ENCODE results near the gene EFCAB3. TPM values are rescaled to one million over a fixed set of nuclear protein-coding genes. Genes with fewer than 3 reads are reported as not detected.
A peak's percentile ranks its signal among the peaks of the same experiment; 100 is the strongest.
"Not testable (repeated sequence)": the region's sequence is repeated elsewhere in the genome, so short reads cannot be mapped to it uniquely, and the experiment has no call there.

Gene EFCAB3
- not detected for polyA plus RNA-seq (ENCODE audit: low read depth in 6 of 6)

DNA sequence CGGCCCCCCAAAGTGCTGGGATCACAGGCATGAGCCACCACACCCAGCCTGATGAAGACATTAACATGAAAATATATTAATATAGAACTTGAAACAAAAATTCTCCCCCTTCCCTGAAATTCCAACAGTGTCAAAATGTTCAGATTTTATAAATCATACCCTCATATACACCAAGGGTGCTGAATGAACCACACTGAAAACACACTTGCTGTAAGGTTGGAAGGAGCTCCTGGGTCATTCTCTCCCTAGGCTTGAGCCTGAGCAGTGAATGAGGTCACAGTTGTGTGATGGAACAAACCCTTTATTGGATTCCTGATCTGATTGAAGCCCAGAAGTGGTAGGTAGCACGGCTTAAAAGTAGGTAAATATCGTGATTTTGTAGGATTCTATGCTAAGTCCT is at the start of gene EFCAB3:
EFCAB3 (plus strand) TSS at position 301 of the 400 bp plus-strand sequence. CDS start 2,427 bp downstream, outside the sequence.
- no peak within 1 kb of the TSS for H3K27ac Mint-ChIP-seq
- peaks cover 5 to 23% (median 21%) of the 10 kb centered on the region in 3 donors for H3K27me3 Mint-ChIP-seq
- no peak within 1 kb of the TSS for H3K4me3 Mint-ChIP-seq
- H3K4me1 Mint-ChIP-seq: no peaks in the 10 kb centered on the region
- H3K9me3 Mint-ChIP-seq: peaks cover 0 to 5% (median 0%) of the 10 kb centered on the region in 7 donors
- no peaks in the 10 kb centered on the region for H3K36me3 Mint-ChIP-seq
- DNase-seq (no peak), ATAC-seq (ENCODE audit: low read depth in 2 of 2) (no peak)

DNA sequence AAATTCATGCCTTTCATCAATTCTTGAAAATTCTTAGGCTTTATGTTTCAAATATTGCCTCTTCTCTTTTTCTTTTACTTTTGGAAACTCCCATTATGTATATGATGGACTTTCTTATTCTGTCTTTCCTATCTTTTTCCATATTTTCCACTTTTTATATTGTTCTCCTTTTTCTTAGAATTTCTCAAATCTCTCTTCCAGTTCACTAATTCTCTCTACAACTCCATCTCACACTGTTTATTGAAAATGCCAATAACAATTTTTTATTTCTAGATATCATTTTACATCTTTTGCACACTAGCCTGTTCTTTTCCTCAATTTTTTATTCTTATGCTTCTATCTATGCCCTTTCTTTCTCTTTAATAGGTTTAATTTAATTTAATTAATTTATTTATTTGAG is 43.8 kb upstream of the EFCAB3 start:
- no peak overlapping the region for H3K4me3 Mint-ChIP-seq
- H3K9me3 Mint-ChIP-seq: peaks cover 12 to 38% (median 22%) of the 10 kb centered on the region in 7 donors
- no peaks in the 10 kb centered on the region for H3K4me1 Mint-ChIP-seq
- peaks cover 0 to 14% of the 10 kb centered on the region in 2 donors for H3K36me3 Mint-ChIP-seq
- peaks cover 0 to 16% (median 9%) of the 10 kb centered on the region in 3 donors for H3K27me3 Mint-ChIP-seq
- no peak for DNase-seq
- H3K27ac Mint-ChIP-seq: no peak overlapping the region
- no peak for ATAC-seq (ENCODE audit: low read depth in 2 of 2)

DNA sequence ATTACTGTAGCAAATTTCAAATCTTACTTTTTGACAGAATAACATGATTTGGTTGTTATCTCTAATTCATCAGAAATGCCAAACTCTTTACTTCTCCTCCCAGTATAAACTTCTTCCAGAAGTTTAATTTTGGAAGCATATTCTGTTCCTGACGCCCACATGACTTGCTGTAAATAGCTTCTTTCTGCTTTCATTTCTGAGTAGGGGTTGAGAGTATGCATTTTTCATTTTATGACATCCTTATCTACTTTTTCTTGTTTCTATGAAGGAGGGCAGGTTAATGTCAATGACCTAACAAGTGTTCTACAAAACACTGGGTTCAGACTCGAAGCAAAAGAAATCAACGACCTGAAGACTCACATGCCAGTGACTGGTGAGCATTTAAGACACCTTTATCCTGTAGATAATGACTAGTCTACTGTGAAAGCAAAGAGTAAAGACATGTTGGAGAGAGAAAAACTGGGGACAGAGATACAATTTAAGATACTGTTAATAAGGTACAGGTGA is 36.5 kb upstream of the EFCAB3 start:
- H3K27ac Mint-ChIP-seq: no peak overlapping the region
- ATAC-seq (ENCODE audit: low read depth in 2 of 2): no peak
- H3K4me3 Mint-ChIP-seq: no peak overlapping the region
- H3K27me3 Mint-ChIP-seq: peaks cover 34 to 40% (median 39%) of the 10 kb centered on the region in 3 donors
- no peaks in the 10 kb centered on the region for H3K4me1 Mint-ChIP-seq
- H3K9me3 Mint-ChIP-seq: peaks cover 0 to 8% (median 3%) of the 10 kb centered on the region in 7 donors
- no peak for DNase-seq
- no peaks in the 10 kb centered on the region for H3K36me3 Mint-ChIP-seq

DNA sequence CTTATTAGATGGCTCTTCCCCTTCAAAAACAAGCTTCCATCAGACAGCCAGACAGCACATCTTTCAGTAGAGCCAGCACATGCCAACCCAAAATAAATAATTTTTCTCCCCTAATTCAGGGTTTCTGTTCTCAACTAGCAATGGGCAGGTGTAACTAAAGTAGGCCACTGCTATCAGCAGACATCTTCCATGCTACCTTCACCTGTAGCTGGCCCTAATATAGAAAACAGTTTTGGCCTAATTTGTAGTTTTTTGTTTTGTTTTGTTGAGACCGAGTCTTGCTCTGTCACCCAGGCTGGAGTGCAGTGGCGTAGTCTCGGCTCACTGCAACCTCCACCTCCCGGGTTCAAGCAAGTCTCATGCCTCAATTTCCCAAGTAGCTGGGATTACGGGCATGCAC is 29.2 kb upstream of the EFCAB3 start:
- no peaks in the 10 kb centered on the region for H3K36me3 Mint-ChIP-seq

DNA sequence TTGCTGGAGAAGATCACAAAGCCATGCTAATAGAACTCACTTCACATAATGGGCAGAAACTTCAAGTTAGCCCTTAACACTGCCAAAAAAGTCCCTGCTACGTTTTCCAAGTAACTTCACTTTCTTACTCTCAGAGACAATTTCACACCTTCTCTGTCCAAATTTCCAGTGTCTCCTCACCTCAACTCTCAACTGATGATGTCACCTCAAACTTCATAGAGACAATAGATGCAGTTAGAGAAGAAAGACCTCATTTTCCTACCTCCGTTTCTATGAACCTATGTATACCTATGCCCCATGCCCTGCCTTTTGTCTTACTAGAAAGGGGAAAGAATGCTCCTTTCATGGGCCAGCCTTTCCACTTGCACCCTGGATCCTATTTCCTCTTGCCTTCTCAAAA is 14.2 kb upstream of the EFCAB3 start:
- Mint-ChIP-seq H3K27me3 (peaks cover 0 to 4% (median 4%) of the 10 kb centered on the region in 3 donors), H3K36me3 (no peaks in the 10 kb centered on the region), H3K4me3 (no peak overlapping the region), H3K4me1 (no peaks in the 10 kb centered on the region), H3K27ac (no peak overlapping the region), H3K9me3 (peaks cover 0 to 9% (median under 1%) of the 10 kb centered on the region in 7 donors)
- no peak for DNase-seq
- no peak for ATAC-seq (ENCODE audit: low read depth in 2 of 2)

More for the DNA sequence above, 29.2 kb upstream of the EFCAB3 start:
- DNase-seq: no peak
- H3K9me3 Mint-ChIP-seq: peaks cover 0 to 4% (median 0%) of the 10 kb centered on the region in 7 donors
- H3K4me1 Mint-ChIP-seq: no peaks in the 10 kb centered on the region
- no peak overlapping the region for H3K27ac Mint-ChIP-seq
- H3K27me3 Mint-ChIP-seq: peaks cover 48 to 55% (median 51%) of the 10 kb centered on the region in 3 donors
- ATAC-seq (ENCODE audit: low read depth in 2 of 2): no peak
- H3K4me3 Mint-ChIP-seq: no peak overlapping the region

DNA sequence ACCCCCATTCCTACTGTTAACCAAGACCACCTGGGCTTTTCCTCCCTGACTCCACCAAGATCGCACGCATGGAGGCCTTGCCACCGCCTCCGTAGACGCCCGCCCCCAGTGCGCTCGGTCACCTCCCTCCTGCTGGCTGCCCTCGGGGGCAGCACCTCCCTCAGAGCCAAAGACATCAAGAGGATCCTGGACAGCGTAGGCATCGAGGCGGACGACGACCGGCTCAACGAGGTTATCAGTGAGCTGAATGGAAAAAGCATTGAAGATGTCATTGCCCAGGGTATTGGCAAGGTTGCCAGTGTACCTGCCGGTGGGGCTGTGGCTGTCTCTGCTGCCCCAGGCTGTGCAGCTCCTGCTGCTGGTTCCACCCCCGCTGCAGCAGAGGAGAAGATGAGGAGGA is 1.2 kb downstream of the EFCAB3 start:
- Mint-ChIP-seq H3K27ac (no peak overlapping the region), H3K4me3 (no peak overlapping the region), H3K9me3 (peaks cover 0 to 5% (median 0%) of the 10 kb centered on the region in 7 donors), H3K36me3 (no peaks in the 10 kb centered on the region), H3K4me1 (no peaks in the 10 kb centered on the region), H3K27me3 (peaks cover 0 to 15% (median 12%) of the 10 kb centered on the region in 3 donors)
- DNase-seq (no peak), ATAC-seq (ENCODE audit: low read depth in 2 of 2) (no peak)

DNA sequence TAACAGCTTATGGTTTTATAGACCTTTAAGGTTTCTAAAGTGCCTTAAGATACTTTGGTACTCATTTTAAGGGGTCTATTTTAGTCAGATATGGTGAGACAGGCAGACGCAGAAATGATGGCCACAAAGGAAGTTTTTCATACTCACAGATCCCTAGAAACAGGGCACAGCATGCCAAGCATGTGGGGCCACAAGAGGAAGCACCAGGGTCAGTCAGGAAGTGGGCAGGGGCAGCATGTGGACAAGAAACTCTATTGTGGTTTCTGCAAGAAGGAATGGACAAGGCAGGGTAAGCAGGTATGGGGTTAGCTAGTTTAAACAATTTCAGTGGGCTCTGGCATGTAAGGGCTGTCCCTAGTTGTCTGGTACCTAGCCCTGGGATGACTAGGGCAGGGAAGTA is 8.5 kb downstream of the EFCAB3 start:
- Mint-ChIP-seq H3K4me1 (no peaks in the 10 kb centered on the region), H3K4me3 (no peak overlapping the region), H3K9me3 (no peaks in the 10 kb centered on the region), H3K27ac (peak overlapping the region in 1 of 6 donors; percentile 61), H3K27me3 (peaks cover 15 to 33% (median 16%) of the 10 kb centered on the region in 3 donors), H3K36me3 (no peaks in the 10 kb centered on the region)
- ATAC-seq (ENCODE audit: low read depth in 2 of 2) (no peak), DNase-seq (no peak)

DNA sequence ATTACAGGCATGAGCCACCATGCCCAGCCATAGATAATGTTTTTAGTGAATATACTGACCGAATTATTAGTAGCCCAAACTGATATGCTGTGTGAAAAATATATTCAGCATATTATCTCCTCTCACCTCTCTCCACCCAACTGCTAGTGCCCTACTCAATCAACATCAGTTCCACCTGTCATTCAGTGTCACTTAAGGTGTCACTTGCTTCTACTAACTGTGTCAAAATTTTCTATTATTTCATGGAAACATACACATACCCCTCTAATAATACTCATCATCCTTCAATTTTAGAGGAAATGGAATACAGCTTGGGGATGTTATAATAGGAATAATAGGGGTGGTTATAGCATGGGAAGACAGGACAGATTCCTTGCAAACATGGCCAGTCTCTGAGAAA is 12.6 kb downstream of the EFCAB3 start:
- ATAC-seq (ENCODE audit: low read depth in 2 of 2) (no peak), DNase-seq (no peak)
- Mint-ChIP-seq H3K9me3 (no peaks in the 10 kb centered on the region), H3K27me3 (peaks cover 15 to 33% (median 21%) of the 10 kb centered on the region in 3 donors), H3K27ac (no peak overlapping the region), H3K4me3 (no peak overlapping the region), H3K36me3 (no peaks in the 10 kb centered on the region), H3K4me1 (no peaks in the 10 kb centered on the region)

DNA sequence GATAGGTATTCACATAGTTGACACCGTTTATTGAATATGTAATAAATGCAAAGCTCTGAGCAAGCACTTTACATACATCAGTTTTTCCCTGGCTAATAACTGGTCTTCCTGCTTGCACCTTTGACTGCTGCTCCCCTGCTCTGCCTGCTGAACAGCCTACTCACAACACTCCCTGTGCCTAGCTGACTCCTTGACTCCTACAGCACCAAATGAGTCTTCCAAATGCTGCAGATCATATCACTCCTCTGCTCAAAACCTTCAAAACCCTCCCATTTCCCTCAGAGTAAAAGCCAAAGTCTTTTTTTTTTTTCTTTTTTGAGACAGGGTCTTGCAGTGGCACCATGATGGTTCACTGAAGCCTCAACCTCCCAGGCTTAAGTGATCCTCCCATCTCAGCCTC is 18.5 kb downstream of the EFCAB3 start:
- no peak overlapping the region for H3K27ac Mint-ChIP-seq
- DNase-seq (no peak), ATAC-seq (ENCODE audit: low read depth in 2 of 2) (no peak)
- no peaks in the 10 kb centered on the region for H3K4me1 Mint-ChIP-seq
- peaks cover 21 to 54% (median 33%) of the 10 kb centered on the region in 3 donors for H3K27me3 Mint-ChIP-seq
- no peak overlapping the region for H3K4me3 Mint-ChIP-seq
- H3K36me3 Mint-ChIP-seq: no peaks in the 10 kb centered on the region
- H3K9me3 Mint-ChIP-seq: peaks cover 0 to 10% (median 8%) of the 10 kb centered on the region in 7 donors

DNA sequence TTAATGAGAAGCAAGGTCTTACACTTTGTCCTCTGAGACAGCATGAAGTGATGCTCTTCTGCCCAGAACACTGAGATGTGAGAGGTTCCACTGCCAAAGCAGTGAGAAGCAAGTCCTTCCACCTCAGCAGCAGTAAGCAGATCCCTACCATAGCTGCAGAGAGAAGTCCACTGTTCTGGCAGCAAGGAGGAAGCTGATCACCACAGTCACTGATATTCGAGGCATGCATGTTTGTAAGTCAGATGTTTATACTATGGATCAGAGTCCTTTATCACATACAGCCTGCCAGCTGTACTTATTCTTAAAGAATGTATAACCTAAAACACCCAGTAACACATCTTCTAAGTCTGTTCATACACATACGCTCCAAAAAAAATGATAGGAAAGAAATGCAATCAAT is 25.1 kb downstream of the EFCAB3 start:
- Mint-ChIP-seq H3K4me3 (no peak overlapping the region), H3K27me3 (peaks cover 25 to 51% (median 31%) of the 10 kb centered on the region in 3 donors), H3K9me3 (peaks cover 0 to 10% (median 7%) of the 10 kb centered on the region in 7 donors), H3K27ac (no peak overlapping the region), H3K36me3 (no peaks in the 10 kb centered on the region), H3K4me1 (no peaks in the 10 kb centered on the region)
- ATAC-seq (ENCODE audit: low read depth in 2 of 2) (no peak), DNase-seq (no peak)

DNA sequence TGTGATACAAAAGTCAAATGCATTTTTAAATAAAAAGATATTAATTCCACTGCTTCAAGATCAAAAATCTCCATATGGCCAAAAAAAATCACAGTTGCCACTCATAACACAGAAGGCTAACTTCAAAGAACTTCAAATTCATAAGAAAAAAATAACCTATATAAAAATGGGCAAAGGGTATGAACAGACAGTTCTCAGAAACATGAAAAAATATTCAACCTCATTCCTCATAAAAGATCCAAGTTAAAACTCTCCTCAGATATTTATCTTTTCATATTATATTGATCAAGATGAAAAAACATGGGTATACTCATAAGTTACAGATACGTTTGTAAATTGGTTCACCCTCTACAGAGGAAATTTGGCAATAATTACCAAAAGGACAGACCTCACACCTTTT is 32.7 kb downstream of the EFCAB3 start:
- ATAC-seq (ENCODE audit: low read depth in 2 of 2); H3K4me1 Mint-ChIP-seq; H3K27ac Mint-ChIP-seq; H3K36me3 Mint-ChIP-seq; H3K9me3 Mint-ChIP-seq; DNase-seq; H3K4me3 Mint-ChIP-seq: not testable (repeated sequence)
- H3K27me3 Mint-ChIP-seq: peaks cover 20 to 39% (median 24%) of the 10 kb centered on the region in 3 donors

DNA sequence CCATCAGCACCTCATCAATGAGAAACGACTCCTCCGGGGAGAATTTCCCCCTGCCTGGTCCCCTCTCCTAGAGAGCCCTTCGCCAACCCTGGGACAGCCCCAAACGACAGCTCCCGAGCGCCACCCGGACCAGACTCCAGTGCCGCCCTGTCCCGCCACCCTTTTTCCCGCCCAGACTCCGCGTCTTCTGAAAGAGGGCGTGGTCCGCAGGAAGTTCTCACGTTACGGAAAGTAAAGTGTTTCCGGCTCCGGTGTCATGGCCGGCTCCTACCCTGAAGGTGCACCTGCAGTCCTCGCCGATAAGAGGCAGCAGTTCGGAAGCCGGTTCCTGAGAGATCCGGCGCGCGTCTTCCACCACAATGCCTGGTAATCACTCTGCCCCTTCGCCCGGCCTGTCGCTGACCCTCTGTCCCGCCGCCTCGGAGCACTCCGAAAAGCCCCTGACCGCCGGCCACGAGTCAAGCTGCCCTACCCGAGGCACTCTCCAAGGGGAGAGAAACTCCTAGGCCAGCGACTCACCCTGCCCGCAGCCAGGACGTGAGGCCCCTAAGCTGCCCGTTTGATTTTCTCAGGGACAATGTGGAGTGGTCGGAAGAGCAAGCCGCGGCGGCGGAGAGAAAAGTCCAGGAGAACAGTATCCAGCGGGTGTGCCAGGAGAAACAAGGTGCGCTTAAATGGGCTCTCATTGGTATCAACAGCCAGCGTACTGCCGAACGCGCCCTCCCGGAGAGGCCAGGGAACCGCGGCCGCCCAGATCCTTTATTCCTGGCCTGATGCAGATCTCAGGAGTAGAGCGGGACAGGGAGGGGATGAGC is 43.5 kb downstream of the EFCAB3 start, which contains the start of gene METTL2A:
METTL2A (plus strand) TSS at position 251 of the 815 bp plus-strand sequence; CDS start at position 257, 6 bp downstream.
- Mint-ChIP-seq H3K4me1 (peaks cover 16 to 25% (median 17%) of the 10 kb centered on the region in 3 donors), H3K27ac (peak within 1 kb of the TSS; percentile 84 to 98 (median 95)), H3K4me3 (peak within 1 kb of the TSS; percentile 98 to 100 (median 99))
- ATAC-seq (ENCODE audit: low read depth in 2 of 2) (peak; percentile 92 to 95), DNase-seq (peak; percentile 81)
- H3K9me3 Mint-ChIP-seq, H3K27me3 Mint-ChIP-seq, H3K36me3 Mint-ChIP-seq: not testable (repeated sequence)

DNA sequence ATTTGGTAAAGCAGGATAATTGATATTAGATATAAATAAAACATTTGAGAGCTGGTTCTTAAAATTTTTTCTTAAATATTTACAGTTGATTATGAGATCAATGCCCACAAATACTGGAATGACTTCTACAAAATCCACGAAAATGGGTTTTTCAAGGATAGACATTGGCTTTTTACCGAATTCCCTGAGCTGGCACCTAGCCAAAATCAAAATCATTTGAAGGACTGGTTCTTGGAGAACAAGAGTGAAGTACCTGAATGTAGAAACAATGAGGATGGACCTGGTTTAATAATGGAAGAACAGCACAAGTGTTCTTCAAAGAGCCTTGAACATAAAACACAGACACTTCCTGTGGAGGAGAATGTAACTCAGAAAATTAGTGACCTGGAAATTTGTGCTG is 45.9 kb downstream of the EFCAB3 start:
- H3K36me3 Mint-ChIP-seq; H3K9me3 Mint-ChIP-seq; H3K27me3 Mint-ChIP-seq; H3K27ac Mint-ChIP-seq; ATAC-seq (ENCODE audit: low read depth in 2 of 2); DNase-seq: not testable (repeated sequence)
- H3K4me1 Mint-ChIP-seq: peaks cover 16 to 25% (median 21%) of the 10 kb centered on the region in 3 donors
- peak overlapping the region in 1 of 8 donors; percentile 46 for H3K4me3 Mint-ChIP-seq

DNA sequence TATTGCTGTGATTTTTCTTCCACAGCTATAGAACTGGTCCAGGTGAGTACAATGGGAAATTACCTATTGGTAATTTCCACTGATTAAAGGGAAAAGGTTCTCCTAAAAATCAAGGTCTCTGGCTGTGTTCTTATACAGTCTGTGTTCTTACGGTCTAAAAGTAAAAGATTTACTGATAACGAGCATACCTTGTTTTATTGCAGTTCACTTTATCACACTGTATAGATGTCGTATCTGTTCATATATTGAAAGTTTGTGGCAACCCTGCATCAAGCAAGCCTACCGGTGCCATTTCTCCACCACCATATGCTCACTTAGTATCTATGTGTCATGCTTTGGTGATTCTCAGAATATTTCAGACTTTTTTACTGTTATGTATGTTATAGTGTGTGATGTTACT is 54.9 kb downstream of the EFCAB3 start:
- not testable (repeated sequence) for H3K27me3 Mint-ChIP-seq; ATAC-seq (ENCODE audit: low read depth in 2 of 2); H3K9me3 Mint-ChIP-seq; H3K4me3 Mint-ChIP-seq; DNase-seq; H3K27ac Mint-ChIP-seq; H3K36me3 Mint-ChIP-seq; H3K4me1 Mint-ChIP-seq
